Panc1 (cell line): ENCODE results near the gene SMARCB1. TPM values are rescaled to one million over a fixed set of nuclear protein-coding genes. Genes with fewer than 3 reads are reported as not detected.

Experiments
- ATAC-seq: fragments of 200-7000 bp; cut with Tn5 transposase; 2 replicates; pipeline ENCODE4 v1.9.1; 2020; ENCODE audit warnings: mild to moderate bottlenecking, moderate library complexity
- BruUV-seq: library from RNA; stranded (reverse); fragments of 400-500 nt; replicated peaks from 2 replicates; lab custom pipeline; 2021; lab: Mats Ljungman, UMichigan
- CTCF ChIA-PET: fragments of 300-600 bp; sonication (Branson Sonifier 250); formaldehyde crosslinking; loops from one replicate; lab custom pipeline; 2022; ENCODE audit warnings: antibody characterized with exemption; lab: Charles Lee
- POLR2A ChIA-PET: fragments of 300-600 bp; sonication (Branson Sonifier 250); formaldehyde crosslinking; loops from one replicate; lab custom pipeline; 2022; ENCODE audit warnings: antibody characterized with exemption; lab: Charles Lee
- DNase-seq: peaks from one replicate; pipeline ENCODE4 v3.0.0-alpha.2; 2010; ENCODE audit warnings: low read depth, low spot score
- H3K27ac ChIP-seq: 2 replicates; pipeline ENCODE4 v1.5.1; 2011; ENCODE audit warnings: mild to moderate bottlenecking, low read length, inconsistent platforms
- H3K27me3 ChIP-seq: fragments of 200-500 bp; sonication (Bioruptor generic); 2 replicates; pipeline ENCODE4 v1.6.0; 2014; ENCODE audit warnings: low read length, inconsistent platforms; ENCODE audit not compliant: control insufficient read depth, insufficient read depth
- H3K36me3 ChIP-seq: fragments of 200-500 bp; sonication (Bioruptor generic); 2 replicates; pipeline ENCODE4 v1.5.1; 2014; ENCODE audit warnings: inconsistent platforms, mild to moderate bottlenecking, low read length, moderate library complexity; ENCODE audit not compliant: control insufficient read depth, insufficient read depth
- H3K4me1 ChIP-seq: 2 replicates; pipeline ENCODE4 v1.5.1; 2011; ENCODE audit warnings: inconsistent platforms, mild to moderate bottlenecking, low read length, moderate library complexity; ENCODE audit not compliant: control insufficient read depth, insufficient read depth
- H3K4me3 ChIP-seq, 2 experiments: 2 replicates each; pipeline ENCODE4 v1.5.1; 2011 to 2012; ENCODE audit warnings: low read depth in 2 of 2, low read length in 2 of 2, mild to moderate bottlenecking in 2 of 2, inconsistent platforms in 1 of 2, moderate library complexity in 1 of 2
- H3K9me3 ChIP-seq: fragments of 200-500 bp; sonication (Bioruptor generic); 2 replicates; pipeline ENCODE4 v1.5.1; 2014; ENCODE audit warnings: low read depth, mild to moderate bottlenecking, inconsistent platforms, low read length, moderate library complexity; ENCODE audit not compliant: control insufficient read depth, insufficient read depth
- CTCF ChIP-seq: fragments of 450-650 bp; IDR thresholded peaks from 2 replicates; pipeline ENCODE4 v1.5.1; 2017; ENCODE audit warnings: mild to moderate bottlenecking
- POLR2AphosphoS5 ChIP-seq: IDR thresholded peaks from 2 replicates; pipeline ENCODE4 v1.6.1; 2012; ENCODE audit warnings: mild to moderate bottlenecking, low read depth, low read length, moderate library complexity
- REST ChIP-seq, 2 experiments: IDR thresholded peaks; 2 replicates each; pipeline ENCODE4 v1.6.1; 2011 to 2012; ENCODE audit warnings: low read depth in 2 of 2, control low read depth in 1 of 2, low read length in 1 of 2, mild to moderate bottlenecking in 1 of 2, moderate library complexity in 1 of 2; ENCODE audit not compliant: insufficient read depth in 1 of 2
- SIN3A ChIP-seq: IDR thresholded peaks from 2 replicates; pipeline ENCODE4 v1.6.1; 2012; ENCODE audit warnings: low read depth, mild to moderate bottlenecking, low read length, moderate library complexity, borderline replicate concordance; ENCODE audit not compliant: insufficient read depth
- TCF7L2 ChIP-seq: IDR thresholded peaks from 2 replicates; pipeline ENCODE4 v1.6.1; 2011; ENCODE audit warnings: mild to moderate bottlenecking, low read depth, low read length, inconsistent platforms
- in situ Hi-C: cut with HindIII; loops from 2 replicates; pipeline ENCODE4 v1.10.0; 2016; ENCODE audit warnings: low sequenced_read_pairs, low pct_unique_long_range_greater_than_20kb
- intact Hi-C: fragments of 100-400 bp; cut with micrococcal nuclease; formaldehyde crosslinking; loops from one replicate; pipeline ENCODE4 v1.10.0; 2022; ENCODE audit not compliant: unreplicated experiment
- total RNA-seq: library from RNA; stranded (reverse); gene quantifications from one replicate; pipeline ENCODE4 v1.2.1, GENCODE V29; 2021; ENCODE audit not compliant: unreplicated experiment

Gene SMARCB1
- total RNA-seq, 1 experiment from 2014 or later, result 70.2 TPM

- CTCF ChIA-PET, result no interaction called here
- no peak overlapping the region for H3K27ac ChIP-seq
Observed at GRCh38 chr22:23835484-23836144, 48.8 kb downstream of the SMARCB1 start.

GRCh38 chr22:23836281-23836680 is 49.5 kb downstream of the SMARCB1 start:
- DNase-seq, result no peak
- no peak overlapping the region for H3K27ac ChIP-seq
- no peak for TF ChIP-seq TCF7L2
- no peak for TF ChIP-seq CTCF
- TF ChIP-seq REST (IDR thresholded peaks at IDR 0.05; ENCODE audit: insufficient read depth in 1 of 2, low read depth in 2 of 2, low read length in 1 of 2), result no peak
- no peak for TF ChIP-seq POLR2AphosphoS5
- TF ChIP-seq SIN3A, result no peak
- ATAC-seq, result no peak
- H3K36me3 ChIP-seq, result no peaks in the 10 kb centered on the region
- no TSS peak for BruUV-seq
- POLR2A ChIA-PET, result no interaction called here
- no peak overlapping the region for H3K4me3 ChIP-seq
- H3K27me3 ChIP-seq, result no peaks in the 10 kb centered on the region
- intact Hi-C loops, result no loop called here
- no peaks in the 10 kb centered on the region for H3K9me3 ChIP-seq
- H3K4me1 ChIP-seq, result no peaks in the 10 kb centered on the region
- in situ Hi-C loops, result no loop called here
- CTCF ChIA-PET, result no interaction called here

More at GRCh38 chr22:23835484-23836144, 48.8 kb downstream of the SMARCB1 start:
- DNase-seq (no peak), ATAC-seq (no peak)
- Histone ChIP-seq H3K4me3 (no peak overlapping the region), H3K4me1 (no peaks in the 10 kb centered on the region), H3K36me3 (no peaks in the 10 kb centered on the region), H3K9me3 (no peaks in the 10 kb centered on the region), H3K27me3 (no peaks in the 10 kb centered on the region)
- TF ChIP-seq POLR2AphosphoS5 (no peak), REST (IDR thresholded peaks at IDR 0.05; ENCODE audit: insufficient read depth in 1 of 2, low read depth in 2 of 2, low read length in 1 of 2) (no peak), CTCF (no peak), TCF7L2 (no peak), SIN3A (no peak)
- BruUV-seq, result no TSS peak
- intact Hi-C loops (no loop called here), in situ Hi-C loops (no loop called here)
- POLR2A ChIA-PET, result interaction anchor here (1.4 kb wide), 1 partner anchor 22 kb away, joined by 3 read pairs; the partner anchor contains the start of gene SLC2A11
